HepG2 (cell line): Measurements from ENCODE around the gene RAPGEF6. TPM values are rescaled to one million over a fixed set of nuclear protein-coding genes. Genes with fewer than 3 reads are reported as not detected.
A peak's percentile ranks its signal among the peaks of the same experiment; 100 is the strongest.

Experiments
- ASH2L ChIP-seq: fragments of 300-600, 200-600 bp; sonication (generic); IDR thresholded peaks from 2 replicates; pipeline ENCODE4 v1.7.0; 2017; ENCODE audit warnings: low read depth, mild to moderate bottlenecking, moderate library complexity, mixed read lengths, low read length; ENCODE audit not compliant: insufficient read length
- DR1 ChIP-seq: sonication (generic); formaldehyde crosslinking; IDR thresholded peaks from 2 replicates; pipeline ENCODE4 v1.8.0; 2021; ENCODE audit warnings: mild to moderate bottlenecking, missing genetic modification reagents, inconsistent platforms
- FOXA3 ChIP-seq: IDR thresholded peaks from 2 replicates; pipeline ENCODE4 v1.6.1; 2016; ENCODE audit warnings: missing genetic modification reagents, missing compliant biosample characterization
- GFI1 ChIP-seq: sonication (generic); formaldehyde crosslinking; IDR thresholded peaks from 2 replicates; pipeline ENCODE4 v1.5.0; 2020; ENCODE audit warnings: missing genetic modification reagents, mild to moderate bottlenecking, borderline replicate concordance
- HDAC2 ChIP-seq: sonication (generic); formaldehyde crosslinking; IDR thresholded peaks from 2 replicates; pipeline ENCODE4 v1.4.0; 2020; ENCODE audit warnings: missing genetic modification reagents
- HNRNPL ChIP-seq: fragments of 200-400 bp; formaldehyde crosslinking; IDR thresholded peaks from 2 replicates; pipeline ENCODE4 v1.6.1; 2017; ENCODE audit warnings: mild to moderate bottlenecking, low read depth, low read length
- KDM5A ChIP-seq: fragments of 200-600 bp; sonication (generic); IDR thresholded peaks from 2 replicates; pipeline ENCODE4 v1.7.0; 2018; ENCODE audit warnings: antibody characterized with exemption, mild to moderate bottlenecking, low read length, borderline replicate concordance
- MAX ChIP-seq: IDR thresholded peaks from 2 replicates; pipeline ENCODE4 v1.6.1; 2012; ENCODE audit warnings: inconsistent platforms
- MTF1 ChIP-seq: sonication (generic); formaldehyde crosslinking; IDR thresholded peaks from 2 replicates; pipeline ENCODE4 v1.5.0; 2020; ENCODE audit warnings: missing genetic modification reagents
- MTF2 ChIP-seq: sonication (generic); formaldehyde crosslinking; IDR thresholded peaks from 2 replicates; pipeline ENCODE4 v1.5.0; 2020; ENCODE audit warnings: missing genetic modification reagents, borderline replicate concordance
- NCOA1 ChIP-seq: sonication (generic); formaldehyde crosslinking; IDR thresholded peaks from 2 replicates; pipeline ENCODE4 v1.9.0; 2021; ENCODE audit warnings: missing genetic modification reagents
- PHB2 ChIP-seq: fragments of 450-650 bp; IDR thresholded peaks from 2 replicates; pipeline ENCODE4 v1.6.1; 2018; ENCODE audit not compliant: partially characterized antibody
- PTBP1 ChIP-seq: fragments of 200-400 bp; formaldehyde crosslinking; IDR thresholded peaks from 2 replicates; pipeline ENCODE4 v1.6.1; 2018; ENCODE audit warnings: low read length, low read depth; ENCODE audit not compliant: poor library complexity, severe bottlenecking
- RAD51 ChIP-seq: fragments of 450-650 bp; IDR thresholded peaks from 2 replicates; pipeline ENCODE4 v1.6.1; 2016; ENCODE audit warnings: borderline replicate concordance
- SIN3A ChIP-seq: IDR thresholded peaks from 2 replicates; pipeline ENCODE4 v1.6.1; 2011; ENCODE audit warnings: low read depth, mild to moderate bottlenecking, control low read depth, low read length, borderline replicate concordance
- SP2 ChIP-seq: sonication (generic); formaldehyde crosslinking; IDR thresholded peaks from 2 replicates; pipeline ENCODE4 v1.5.1; 2020; ENCODE audit warnings: mild to moderate bottlenecking, missing genetic modification reagents
- TBX2 ChIP-seq: sonication (generic); formaldehyde crosslinking; IDR thresholded peaks from 2 replicates; pipeline ENCODE4 v1.5.0; 2020; ENCODE audit warnings: missing genetic modification reagents, mild to moderate bottlenecking, borderline replicate concordance
- THAP11 ChIP-seq: IDR thresholded peaks from 2 replicates; pipeline ENCODE4 v1.6.1; 2016; ENCODE audit warnings: missing biosample characterization, missing genetic modification reagents
- TRIM22 ChIP-seq: fragments of 450-650 bp; IDR thresholded peaks from 2 replicates; pipeline ENCODE4 v1.6.1; 2017
- ZBTB7B ChIP-seq: sonication (generic); formaldehyde crosslinking; IDR thresholded peaks from 2 replicates; pipeline ENCODE4 v1.4.0; 2020; ENCODE audit warnings: missing genetic modification reagents
- ZNF101 ChIP-seq: sonication (generic); formaldehyde crosslinking; IDR thresholded peaks from 2 replicates; pipeline ENCODE4 v1.4.0; 2020; ENCODE audit warnings: mild to moderate bottlenecking, low read depth, missing genetic modification reagents, borderline replicate concordance
- ZNF121 ChIP-seq: sonication (generic); formaldehyde crosslinking; IDR thresholded peaks from 2 replicates; pipeline ENCODE4 v1.5.0; 2020; ENCODE audit warnings: mild to moderate bottlenecking, missing genetic modification reagents
- ZNF142 ChIP-seq: sonication (generic); formaldehyde crosslinking; IDR thresholded peaks from 2 replicates; pipeline ENCODE4 v1.4.0; 2020; ENCODE audit warnings: missing genetic modification reagents
- ZNF431 ChIP-seq: sonication (generic); formaldehyde crosslinking; IDR thresholded peaks from 2 replicates; pipeline ENCODE4 v1.9.0; 2022; ENCODE audit warnings: missing genetic modification reagents, low read depth, mild to moderate bottlenecking, borderline replicate concordance
- polyA plus RNA-seq, 8 experiments: library from polyadenylated mRNA; depleted of rRNA in 3 of 8; stranded (reverse) in 7 of 8; unstranded in 1 of 8; fragments of >200 nt; fragmentation: Illumina TruSeq in 4 of 8; extraction: Trizol in 4 of 8; gene quantifications; 2 replicates each; pipeline versions ENCODE4 v1.2.1 to v1.2.3, GENCODE V29; 2011 to 2016; ENCODE audit warnings: low read depth in 4 of 8, missing spikeins in 1 of 8, mixed read lengths in 1 of 8; ENCODE audit not compliant: insufficient read depth in 1 of 8
- total RNA-seq, 5 experiments: library from RNA; depleted of rRNA; stranded (reverse); fragments of >200 nt; fragmentation: Illumina TruSeq; extraction: Trizol; gene quantifications; 2 replicates each; pipeline ENCODE4 v1.2.3, GENCODE V29; 2016; ENCODE audit warnings: low read depth in 1 of 5

Gene RAPGEF6
- total and polyA plus RNA-seq, 2 of the 13 experiments (the other 11 are each of a cell fraction or from before 2014, with no cell fraction given), result 7.7 to 24.6 TPM

- TF ChIP-seq MTF2 (CRISPR knock-in tag) (no peak), SIN3A (peak; percentile 92), TBX2 (CRISPR knock-in tag) (peak; percentile 77), ASH2L (peak; percentile 84), PTBP1 (no peak), ZNF142 (CRISPR knock-in tag) (no peak), PHB2 (no peak), DR1 (CRISPR knock-in tag) (peak; percentile 77), ZNF121 (CRISPR knock-in tag) (no peak), HDAC2 (CRISPR knock-in tag) (peak; percentile 87), RAD51 (peak; percentile 53), HNRNPL (0 out of 2 replicates have a peak, but pooled peaks have one; percentile 55), FOXA3 (peak; percentile 22; the same call in 1 of the 2 replicates), NCOA1 (CRISPR knock-in tag) (no peak), SP2 (CRISPR knock-in tag) (peak; percentile 26; the same call in 1 of the 2 replicates), GFI1 (0 out of 2 replicates have a peak, but pooled peaks have one; percentile 25), THAP11 (CRISPR knock-in tag) (peak; percentile 82), MTF1 (CRISPR knock-in tag) (0 out of 2 replicates have a peak, but pooled peaks have one; percentile 8), MAX (peak; percentile 89), ZBTB7B (CRISPR knock-in tag) (peak; percentile 53; the same call in 1 of the 2 replicates), ZNF101 (no peak), ZNF431 (CRISPR knock-in tag) (peak; percentile 59; the same call in 1 of the 2 replicates), TRIM22 (no peak), KDM5A (peak; percentile 64; the same call in 1 of the 2 replicates)
Measured at GRCh38 chr5:131634996-131635683, at the start of gene RAPGEF6 (continued).
